IMR-90 (cell line): ENCODE measurements around the gene RBMS3. TPM values are rescaled to one million over a fixed set of nuclear protein-coding genes. Genes with fewer than 3 reads are reported as not detected.

Source experiments
- ATAC-seq: fragments of 200-7000 bp; cut with Tn5 transposase; 2 replicates; pipeline ENCODE4 v1.9.1; 2020; ENCODE audit warnings: low read depth, mild to moderate bottlenecking, moderate library complexity
- BruUV-seq: library from RNA; stranded (reverse); fragments of 400-500 nt; replicated peaks from 2 replicates; lab custom pipeline; 2021; lab: Mats Ljungman, UMichigan
- CTCF ChIA-PET: fragments of 300-600 bp; formaldehyde crosslinking; extraction: SDS; loops from one replicate; lab custom pipeline; 2021; ENCODE audit warnings: antibody characterized with exemption; lab: Yijun Ruan, JAX
- POLR2A ChIA-PET: fragments of 300-600 bp; sonication (Branson Sonifier 250); formaldehyde crosslinking; loops from one replicate; lab custom pipeline; 2022; ENCODE audit warnings: antibody characterized with exemption; ENCODE audit not compliant: unreplicated experiment; lab: Charles Lee
- DNase-seq: peaks from one replicate; pipeline ENCODE4 v3.0.0; 2013
- H2AFZ ChIP-seq: replicated peaks from 2 replicates; pipeline ENCODE3; 2013; ENCODE audit warnings: low read length, mild to moderate bottlenecking; ENCODE audit not compliant: poor library complexity
- H2AK5ac ChIP-seq: 2 replicates; pipeline ENCODE4 v1.6.1; 2013; ENCODE audit warnings: low read depth, low read length, inconsistent platforms
- H2AK9ac ChIP-seq: replicated peaks from 2 replicates; pipeline ENCODE3; 2013; ENCODE audit warnings: mild to moderate bottlenecking, low read depth, low read length, moderate library complexity; ENCODE audit not compliant: poor library complexity
- H2BK120ac ChIP-seq: 2 replicates; pipeline ENCODE4 v1.6.1; 2013; ENCODE audit warnings: low read depth, low read length, inconsistent platforms
- H2BK15ac ChIP-seq: 3 replicates; pipeline ENCODE4 v1.6.1; 2013; ENCODE audit warnings: low read depth, low read length, inconsistent platforms
- H2BK20ac ChIP-seq: 2 replicates; pipeline ENCODE4 v1.6.1; 2013; ENCODE audit warnings: low read depth, mild to moderate bottlenecking, inconsistent platforms, low read length, moderate library complexity
- H2BK5ac ChIP-seq: 2 replicates; pipeline ENCODE4 v1.6.1; 2013; ENCODE audit warnings: mild to moderate bottlenecking, low read depth, low read length, inconsistent platforms; ENCODE audit not compliant: poor library complexity, severe bottlenecking
- H3K14ac ChIP-seq: replicated peaks from 2 replicates; pipeline ENCODE4 v1.6.1; 2013; ENCODE audit warnings: low read depth, low read length, inconsistent platforms
- H3K18ac ChIP-seq: 2 replicates; pipeline ENCODE4 v1.6.1; 2013; ENCODE audit warnings: low read depth, low read length, control low read depth
- H3K23ac ChIP-seq: 2 replicates; pipeline ENCODE4 v1.6.1; 2013; ENCODE audit warnings: low read depth, low read length, inconsistent platforms
- H3K27ac ChIP-seq: 2 replicates; pipeline ENCODE4 v1.5.1; 2013; ENCODE audit warnings: mild to moderate bottlenecking, control low read depth, low read length; ENCODE audit not compliant: insufficient read depth
- H3K27me3 ChIP-seq: 2 replicates; pipeline ENCODE4 v1.6.1; 2013; ENCODE audit warnings: low read length; ENCODE audit not compliant: control insufficient read depth, insufficient read depth
- H3K36me3 ChIP-seq: 2 replicates; pipeline ENCODE4 v1.6.1; 2013; ENCODE audit warnings: low read length, mixed read lengths; ENCODE audit not compliant: control insufficient read depth, insufficient read depth
- H3K4ac ChIP-seq: 2 replicates; pipeline ENCODE4 v1.6.1; 2013; ENCODE audit warnings: low read depth, low read length, inconsistent platforms
- H3K4me1 ChIP-seq: 2 replicates; pipeline ENCODE4 v1.6.1; 2013; ENCODE audit warnings: low read length, mixed read lengths; ENCODE audit not compliant: control insufficient read depth, insufficient read depth
- H3K4me2 ChIP-seq: 2 replicates; pipeline ENCODE4 v1.6.1; 2013; ENCODE audit warnings: low read depth, mild to moderate bottlenecking, control low read depth, low read length, moderate library complexity
- H3K4me3 ChIP-seq: 2 replicates; pipeline ENCODE4 v1.5.1; 2013; ENCODE audit warnings: low read depth, mild to moderate bottlenecking, control low read depth, low read length, moderate library complexity; ENCODE audit not compliant: insufficient read depth
- H3K56ac ChIP-seq: 2 replicates; pipeline ENCODE4 v1.6.1; 2013; ENCODE audit warnings: low read length, inconsistent platforms; ENCODE audit not compliant: insufficient read depth; ENCODE audit errors: extremely low read depth
- H3K79me1 ChIP-seq, 2 experiments: 2 replicates each; pipeline ENCODE4 v1.6.1; 2013; ENCODE audit warnings: low read length in 2 of 2, inconsistent platforms in 1 of 2, low read depth in 1 of 2
- H3K9ac ChIP-seq: 2 replicates; pipeline ENCODE4 v1.6.1; 2013; ENCODE audit warnings: low read depth, low read length, control low read depth
- H3K9me1 ChIP-seq: 2 replicates; pipeline ENCODE4 v1.6.1; 2013; ENCODE audit warnings: low read length, inconsistent platforms; ENCODE audit not compliant: insufficient read depth
- H3K9me3 ChIP-seq: 2 replicates; pipeline ENCODE4 v1.6.1; 2013; ENCODE audit warnings: low read length; ENCODE audit not compliant: control insufficient read depth, insufficient read depth
- H4K20me1 ChIP-seq: 2 replicates; pipeline ENCODE4 v1.6.1; 2013; ENCODE audit warnings: low read length, inconsistent platforms; ENCODE audit not compliant: insufficient read depth
- H4K5ac ChIP-seq: 2 replicates; pipeline ENCODE4 v1.6.1; 2013; ENCODE audit warnings: mild to moderate bottlenecking, low read depth, low read length, control low read depth
- H4K8ac ChIP-seq, 2 experiments: 2 replicates each; pipeline ENCODE4 v1.6.1; 2013; ENCODE audit warnings: low read depth in 2 of 2, low read length in 2 of 2, control low read depth in 1 of 2, inconsistent platforms in 1 of 2
- H4K91ac ChIP-seq: 2 replicates; pipeline ENCODE4 v1.6.1; 2013; ENCODE audit warnings: low read depth, low read length, inconsistent platforms; ENCODE audit not compliant: insufficient read depth
- CEBPB ChIP-seq: IDR thresholded peaks from 2 replicates; pipeline ENCODE4 v1.6.1; 2012; ENCODE audit warnings: low read depth, low read length, improper control_type of control experiment
- CHD1 ChIP-seq: IDR thresholded peaks from 2 replicates; pipeline ENCODE4 v1.6.1; 2012; ENCODE audit warnings: low read depth, low read length, improper control_type of control experiment
- FOS ChIP-seq: fragments of 150-350 bp; IDR thresholded peaks from 2 replicates; pipeline ENCODE4 v1.6.1; 2016; ENCODE audit warnings: low read depth, low read length
- NFE2L2 ChIP-seq: fragments of 150-350 bp; IDR thresholded peaks from 2 replicates; pipeline ENCODE4 v1.6.1; 2016; ENCODE audit warnings: low read depth, mild to moderate bottlenecking, low read length
- WGBS, 2 experiments: methylation state at CpG; one replicate each; pipeline versions ENCODE4 v1.1.5 to v1.1.7; 2013; ENCODE audit warnings: missing lambda C conversion rate in 2 of 2; ENCODE audit not compliant: insufficient read length in 1 of 2; ENCODE audit errors: extremely low coverage in 2 of 2; 5-methylcytosine and 5-hydroxymethylcytosine counted together
- dilution Hi-C: fragments of 300-500 bp; cut with HindIII; formaldehyde crosslinking; loops from one replicate; pipeline ENCODE4 v1.14.3; 2018; ENCODE audit warnings: low sequenced_read_pairs; ENCODE audit not compliant: unreplicated experiment
- in situ Hi-C: fragments of 300-500 bp; cut with MboI; formaldehyde crosslinking; loops from 3 replicates; pipeline ENCODE4 v1.14.3; 2019; ENCODE audit warnings: low sequenced_read_pairs, inconsistent platforms, mixed read lengths
- intact Hi-C: fragments of 100-400 bp; cut with micrococcal nuclease; formaldehyde crosslinking; loops from 2 replicates; pipeline ENCODE4 v1.10.0; 2022
- polyA plus RNA-seq, 3 experiments: library from polyadenylated mRNA; depleted of rRNA; stranded (reverse); fragments of >200 nt; gene quantifications; 2 replicates each; pipeline ENCODE4 v1.2.3, GENCODE V29; 2012; ENCODE audit warnings: low replicate concordance in 1 of 3
- total RNA-seq: library from RNA; depleted of rRNA; stranded (reverse); fragments of >200 nt; gene quantifications from 2 replicates; pipeline ENCODE4 v1.2.3, GENCODE V29; 2012

The RBMS3 gene
- total and polyA plus RNA-seq, 2 of the 4 experiments (the other 2 are of a cell fraction) = 15.2 to 127 TPM

GRCh38 chr3:29721789-29722188 is 440.9 kb downstream of the RBMS3 start:
- dilution Hi-C loops (no loop called here), in situ Hi-C loops (no loop called here), intact Hi-C loops (no loop called here)
- CTCF ChIA-PET = no interaction called here
- H3K23ac ChIP-seq = no peak overlapping the region
- no peak overlapping the region for H2BK15ac ChIP-seq
- no peak for TF ChIP-seq FOS
- TF ChIP-seq NFE2L2 = no peak
- no peak for TF ChIP-seq CHD1
- TF ChIP-seq CEBPB = peak; percentile 86
- no peak overlapping the region for H3K4me2 ChIP-seq
- H2BK120ac ChIP-seq = no peak overlapping the region
- no peaks in the 10 kb centered on the region for H3K36me3 ChIP-seq
- no peak overlapping the region for H3K27ac ChIP-seq
- H2AK5ac ChIP-seq = no peak overlapping the region
- H3K18ac ChIP-seq = no peak overlapping the region
- H2BK5ac ChIP-seq = no peak overlapping the region
- peaks cover 2% of the 10 kb centered on the region; the same call in 1 of the 2 replicates for H3K4me1 ChIP-seq
- H4K8ac ChIP-seq = no peak overlapping the region
- H3K9me3 ChIP-seq = no peaks in the 10 kb centered on the region
- H3K9me1 ChIP-seq = no peaks in the 10 kb centered on the region
- H4K20me1 ChIP-seq = no peaks in the 10 kb centered on the region
- DNase-seq (peak; percentile 4), ATAC-seq (no peak)
- no peak overlapping the region for H3K4ac ChIP-seq
- H2AK9ac ChIP-seq = no peak overlapping the region
- H3K9ac ChIP-seq = no peak overlapping the region
- peaks cover 6 to 12% of the 10 kb centered on the region in 2 experiments for H3K79me1 ChIP-seq
- H3K27me3 ChIP-seq = no peaks in the 10 kb centered on the region
- H2BK20ac ChIP-seq = no peak overlapping the region
- H3K56ac ChIP-seq = no peak overlapping the region
- WGBS, 2 experiments = no CpG with 5 or more reads among the region's 2 CpGs
- BruUV-seq = no TSS peak
- H2AFZ ChIP-seq = no peak overlapping the region
- no peak overlapping the region for H3K14ac ChIP-seq
- POLR2A ChIA-PET = no interaction called here
- H3K4me3 ChIP-seq = no peak overlapping the region
- H4K91ac ChIP-seq = no peak overlapping the region
- no peak overlapping the region for H4K5ac ChIP-seq
